ENCODE measurements around the gene INSM2.

GRCh38 chr14:35576260-35576659, 42.3 kb downstream of the INSM2 start:
- TF ChIP-seq CTCF (IDR thresholded peaks at IDR 0.05; ENCODE audit: low read depth, low read length, missing input control) (no peak), RAD21 (IDR thresholded peaks at IDR 0.05) (no peak), REST (IDR thresholded peaks at IDR 0.05) (no peak), YY1 (IDR thresholded peaks at IDR 0.05) (no peak), EGR1 (IDR thresholded peaks at IDR 0.05; ENCODE audit: low read depth in 2 of 2) (no peak), MAX (IDR thresholded peaks at IDR 0.05) (no peak), TAF1 (conservative IDR thresholded peaks at IDR 0.05) (no peak), JUND (IDR thresholded peaks at IDR 0.05) (no peak), HNF4G (IDR thresholded peaks at IDR 0.05) (no peak), GABPA (IDR thresholded peaks at IDR 0.05 in 1 of 2, conservative IDR thresholded peaks at IDR 0.05 in 1 of 2) (no peak), ATF3 (IDR thresholded peaks at IDR 0.05) (no peak)
